GM12878 (cell line): Measurements from ENCODE around the gene VANGL1. TPM values are rescaled to one million over a fixed set of nuclear protein-coding genes. Genes with fewer than 3 reads are reported as not detected.

Experiments
- ATAC-seq: fragments of 200-7000 bp; cut with Tn5 transposase; 3 replicates; pipeline ENCODE4 v1.9.1; 2020; ENCODE audit warnings: mild to moderate bottlenecking, moderate library complexity
- BruUV-seq: library from RNA; stranded (reverse); fragments of 400-500 nt; replicated peaks from 2 replicates; lab custom pipeline; 2021; lab: Mats Ljungman, UMichigan
- CTCF ChIA-PET: fragments of 300-600 bp; sonication (Branson Sonifier 250); formaldehyde crosslinking; extraction: SDS; loops from one replicate; lab custom pipeline; 2021; ENCODE audit warnings: inconsistent platforms; lab: Yijun Ruan, JAX
- POLR2A ChIA-PET: fragments of 350-600 bp; formaldehyde crosslinking; extraction: SDS; loops from one replicate; lab custom pipeline; 2021; ENCODE audit warnings: inconsistent platforms; lab: Charles Lee
- RAD21 ChIA-PET: fragments of 300-600 bp; sonication (Branson Sonifier 250); formaldehyde crosslinking; loops from one replicate; lab custom pipeline; 2023; ENCODE audit warnings: antibody characterized with exemption; ENCODE audit not compliant: unreplicated experiment; lab: Charles Lee
- SMC1A ChIA-PET: fragments of 300-600 bp; sonication (Branson Sonifier 250); formaldehyde crosslinking; loops from one replicate; lab custom pipeline; 2023; ENCODE audit not compliant: unreplicated experiment, uncharacterized antibody; lab: Charles Lee
- DNase-seq: peaks from one replicate; pipeline ENCODE4 v3.0.0-alpha.2; 2011; ENCODE audit warnings: low read depth, low spot score
- FAIRE-seq: peaks from 3 replicates; lab custom pipeline; 2011; peaks lifted over from hg19 to GRCh38; lab: Jason Lieb, UNC
- H2AFZ ChIP-seq: 2 replicates; pipeline ENCODE4 v1.6.0; 2011; ENCODE audit warnings: low read depth, low read length, control low read depth; ENCODE audit not compliant: control insufficient read depth
- H3K27ac ChIP-seq: 2 replicates; pipeline ENCODE4 v1.5.1; 2011; ENCODE audit warnings: control low read depth; ENCODE audit not compliant: control insufficient read depth, insufficient read depth
- H3K27me3 ChIP-seq, 2 experiments: replicated peaks in 1 of 2; 2 replicates each; pipeline versions ENCODE4 v1.6.0 to v1.6.1; 2011; ENCODE audit warnings: low read length in 1 of 2; ENCODE audit not compliant: control insufficient read depth in 2 of 2, insufficient read depth in 2 of 2
- H3K36me3 ChIP-seq, 2 experiments: 2 replicates each; pipeline ENCODE4 v1.5.1; 2011; ENCODE audit warnings: low read length in 1 of 2; ENCODE audit not compliant: control insufficient read depth in 2 of 2, insufficient read depth in 2 of 2
- H3K4me1 ChIP-seq: 2 replicates; pipeline ENCODE4 v1.6.1; 2011; ENCODE audit warnings: mild to moderate bottlenecking, low read length, moderate library complexity, mixed read lengths; ENCODE audit not compliant: control insufficient read depth, insufficient read depth
- H3K4me2 ChIP-seq: 2 replicates; pipeline ENCODE4 v1.6.0; 2011; ENCODE audit warnings: control low read depth; ENCODE audit not compliant: control insufficient read depth, insufficient read depth
- H3K4me3 ChIP-seq: fragments of 200-600 bp; sonication (generic); 2 replicates; pipeline ENCODE4 v1.5.1; 2016
- H3K79me2 ChIP-seq: 2 replicates; pipeline ENCODE4 v1.6.0; 2011; ENCODE audit warnings: low read length; ENCODE audit not compliant: control insufficient read depth, insufficient read depth
- H3K9ac ChIP-seq: 2 replicates; pipeline ENCODE4 v1.8.0; 2011; ENCODE audit warnings: low read length, control low read depth, mixed read lengths; ENCODE audit not compliant: control insufficient read depth, insufficient read depth
- H3K9me3 ChIP-seq: replicated peaks from 3 replicates; pipeline ENCODE4 v1.5.1; 2011; ENCODE audit warnings: mild to moderate bottlenecking, low read length; ENCODE audit not compliant: control insufficient read depth, insufficient read depth
- H4K20me1 ChIP-seq: 2 replicates; pipeline ENCODE4 v1.6.0; 2011; ENCODE audit not compliant: control insufficient read depth, insufficient read depth
- DPF2 ChIP-seq: fragments of 450-650 bp; IDR thresholded peaks from 2 replicates; pipeline ENCODE4 v1.6.1; 2017; ENCODE audit warnings: mild to moderate bottlenecking
- FOXM1 ChIP-seq: IDR thresholded peaks from 2 replicates; pipeline ENCODE4 v1.6.1; 2012; ENCODE audit warnings: low read depth, mild to moderate bottlenecking, inconsistent platforms, low read length, moderate library complexity
- HDGF ChIP-seq: fragments of 450-650 bp; IDR thresholded peaks from 2 replicates; pipeline ENCODE4 v1.6.1; 2016; ENCODE audit warnings: antibody characterized with exemption
- IKZF2 ChIP-seq, 2 experiments: fragments of 450-650 bp; IDR thresholded peaks; 2 replicates each; pipeline ENCODE4 v1.6.1; 2017; ENCODE audit warnings: mild to moderate bottlenecking in 2 of 2, moderate library complexity in 2 of 2
- JUNB ChIP-seq: IDR thresholded peaks from 2 replicates; pipeline ENCODE4 v1.6.1; 2016; ENCODE audit warnings: antibody characterized with exemption, mild to moderate bottlenecking
- NFIC ChIP-seq: IDR thresholded peaks from 2 replicates; pipeline ENCODE4 v1.6.1; 2012; ENCODE audit warnings: low read depth, mild to moderate bottlenecking, inconsistent platforms, low read length, moderate library complexity
- NRF1 ChIP-seq: conservative IDR thresholded peaks from 2 replicates; pipeline ENCODE4 v1.6.1; 2011; ENCODE audit warnings: mild to moderate bottlenecking, low read depth, low read length, improper control_type of control experiment
- SMAD5 ChIP-seq: IDR thresholded peaks from 2 replicates; pipeline ENCODE4 v1.6.1; 2016; ENCODE audit warnings: antibody characterized with exemption, low read depth
- SMARCA5 ChIP-seq: fragments of 450-650 bp; IDR thresholded peaks from 2 replicates; pipeline ENCODE4 v1.6.1; 2017; ENCODE audit warnings: mild to moderate bottlenecking
- SP1 ChIP-seq: IDR thresholded peaks from one replicate; pipeline ENCODE4 v1.6.1; 2011; ENCODE audit warnings: low read depth, low read length
- SUZ12 ChIP-seq: fragments of 200-600 bp; sonication (generic); IDR thresholded peaks from one replicate; pipeline ENCODE4 v1.6.1; 2018; ENCODE audit warnings: antibody characterized with exemption, mild to moderate bottlenecking; ENCODE audit not compliant: unreplicated experiment
- TAF1 ChIP-seq: IDR thresholded peaks from 2 replicates; pipeline ENCODE4 v1.6.1; 2011; ENCODE audit warnings: mild to moderate bottlenecking, low read depth, low read length, borderline replicate concordance
- TCF7 ChIP-seq: IDR thresholded peaks from 2 replicates; pipeline ENCODE4 v1.6.1; 2014; ENCODE audit warnings: antibody characterized with exemption, borderline replicate concordance
- YY1 ChIP-seq: IDR thresholded peaks from 2 replicates; pipeline ENCODE4 v1.6.1; 2011; ENCODE audit warnings: low read depth, mild to moderate bottlenecking, low read length
- WGBS: methylation state at CpG from one replicate; pipeline ENCODE4 v1.1.6; 2016; ENCODE audit warnings: low lambda C conversion rate; ENCODE audit not compliant: insufficient replicate concordance, insufficient coverage; ENCODE audit errors: missing lambda C conversion rate; 5-methylcytosine and 5-hydroxymethylcytosine counted together
- in situ Hi-C: fragments of 300-500 bp; cut with MboI; formaldehyde crosslinking; loops from 9 replicates; pipeline ENCODE4 v1.14.3; 2018; ENCODE audit warnings: mixed read lengths
- intact Hi-C: fragments of 100-400 bp; cut with micrococcal nuclease; formaldehyde crosslinking; loops from one replicate; pipeline ENCODE4 v1.14.2; 2022; ENCODE audit not compliant: unreplicated experiment
- polyA plus RNA-seq, 11 experiments: library from polyadenylated mRNA; depleted of rRNA in 4 of 11; unstranded in 6 of 11; stranded (reverse) in 5 of 11; fragments of >200 nt; fragmentation: Nextera tagmentation in 4 of 11; fragmentation: Illumina TruSeq in 1 of 11; extraction: Ambion mirVana in 4 of 11; extraction: Trizol in 1 of 11; gene quantifications; 1 replicate in 1 of 11; 2 replicates in 10 of 11; pipeline versions ENCODE4 v1.2.1 to v1.2.3, GENCODE V29; 2011 to 2016; ENCODE audit warnings: inconsistent platforms in 2 of 11, missing spikeins in 2 of 11, low read depth in 1 of 11
- total RNA-seq, 4 experiments: library from RNA; depleted of rRNA in 3 of 4; stranded (reverse); fragments of >200 nt in 3 of 4; fragmentation: Illumina TruSeq in 1 of 4; extraction: Trizol in 1 of 4; gene quantifications; 2 replicates each; pipeline versions ENCODE4 v1.2.1 to v1.2.3, GENCODE V29; 2013 to 2021
- TF ChIP-seq, protein P1 (sequence below): fragments of 450-650 bp; IDR thresholded peaks from 2 replicates; pipeline ENCODE4 v1.6.1; 2018; ENCODE audit warnings: borderline replicate concordance, mild to moderate bottlenecking; ENCODE audit not compliant: partially characterized antibody
- TF ChIP-seq, protein P2 (sequence below): fragments of 450-650 bp; IDR thresholded peaks from 2 replicates; pipeline ENCODE4 v1.6.1; 2016; ENCODE audit warnings: mild to moderate bottlenecking

VANGL1 gene
- total and polyA plus RNA-seq, 10 of the 15 experiments (the other 5 are each of a cell fraction or from before 2014, with no cell fraction given) = 0.71 to 12.9 (median 6.3) TPM

DNA sequence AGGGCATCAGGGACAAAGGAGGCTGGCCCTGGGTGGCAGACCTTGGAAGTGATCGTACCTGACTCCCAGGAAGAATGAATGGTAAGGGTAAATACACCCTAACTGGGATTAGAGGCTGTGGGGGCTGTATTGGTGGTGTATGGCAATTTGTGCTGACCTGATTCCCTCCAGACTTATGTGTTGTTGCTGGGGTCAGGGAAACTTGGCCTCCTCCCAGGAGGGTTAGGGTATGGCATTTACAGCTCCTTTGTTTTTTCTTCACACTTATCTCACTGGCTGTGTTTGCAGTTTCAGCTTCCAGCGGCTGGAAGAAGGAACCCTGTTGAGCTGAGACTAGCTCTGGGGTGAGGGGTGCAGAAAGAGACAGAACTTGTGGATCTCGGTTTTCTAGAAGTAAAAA is 8.2 kb downstream of the VANGL1 start:
- H4K20me1 ChIP-seq = no peaks in the 10 kb centered on the region
- ChIA-PET SMC1A (interaction anchor here (0.8 to 1.6 kb wide), 4 partner anchors 11 to 56 kb away, joined by 3 to 11 read pairs (median 4); no protein-coding TSS in a partner anchor), CTCF (interaction anchor here (0.7 to 8.3 kb wide), 7 partner anchors 19 to 113 kb away, joined by 3 to 57 read pairs (median 4); no protein-coding TSS in a partner anchor), RAD21 (interaction anchor here (1.6 to 1.8 kb wide), 2 partner anchors 42 to 57 kb away, joined by 4 to 9 read pairs; no protein-coding TSS in a partner anchor)
- peak overlapping the region; percentile 54 for H3K4me3 ChIP-seq
- H3K9me3 ChIP-seq = no peaks in the 10 kb centered on the region
- whole genome bisulfite sequencing = 95% methylated on average over 3 of the region's 3 CpGs
- FAIRE-seq = no peak
- peaks cover 3 to 4% of the 10 kb centered on the region in 2 experiments; a peak in 3 of 4 replicates for H3K36me3 ChIP-seq
- in situ Hi-C loops = no loop called here
- H3K4me2 ChIP-seq = peak overlapping the region; percentile 93
- peaks cover 1% of the 10 kb centered on the region for H3K79me2 ChIP-seq
- no TSS peak for BruUV-seq
- no peak for DNase-seq
- no peak for ATAC-seq
- peak overlapping the region; percentile 96 for H3K27ac ChIP-seq
- TF ChIP-seq TAF1 = no peak
- 0 out of 4 replicates have a peak, but pooled peaks of 1 of the 2 experiments have one; percentile 9 for TF ChIP-seq IKZF2 (IDR thresholded peaks at IDR 0.05)
- TF ChIP-seq, all 136 proteins: peak for 1
- intact Hi-C loops = no loop called here
- H3K9ac ChIP-seq = peak overlapping the region; percentile 74
- POLR2A ChIA-PET = no interaction called here
- H2AFZ ChIP-seq = no peak overlapping the region; the same call in 1 of the 2 replicates
- peaks cover 37% of the 10 kb centered on the region for H3K4me1 ChIP-seq
- no peaks in the 10 kb centered on the region for H3K27me3 ChIP-seq

DNA sequence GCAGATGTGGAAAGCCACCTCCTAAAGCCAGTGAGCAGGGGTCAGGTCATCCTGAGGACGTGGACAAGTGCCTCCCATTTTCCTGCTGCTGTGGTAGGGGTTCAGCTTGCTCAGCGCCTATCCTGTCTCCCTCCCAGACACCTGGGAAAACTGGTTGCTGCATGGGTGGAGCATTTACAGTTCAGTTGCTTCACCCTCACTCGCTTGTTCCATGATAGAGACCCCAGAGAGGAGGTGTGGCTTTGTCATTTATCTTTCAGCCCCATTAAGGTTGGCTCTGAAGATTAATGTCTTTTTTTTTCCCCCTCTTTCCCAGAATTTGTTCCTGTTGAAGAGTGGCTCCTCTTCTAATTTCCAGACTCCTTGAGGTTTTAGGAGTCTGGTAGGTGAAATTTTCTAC is 9.2 kb downstream of the VANGL1 start:
- Histone ChIP-seq H3K79me2 (peaks cover 1% of the 10 kb centered on the region), H3K4me2 (no peak overlapping the region)
- FAIRE-seq = no peak

More for the DNA sequence above, 9.2 kb downstream of the VANGL1 start:
- Histone ChIP-seq H2AFZ (no peak overlapping the region), H4K20me1 (no peaks in the 10 kb centered on the region), H3K27ac (no peak overlapping the region), H3K36me3 (peaks cover 3 to 4% of the 10 kb centered on the region in 2 experiments; a peak in 3 of 4 replicates)
- WGBS = 97% methylated on average over 3 of the region's 3 CpGs
- DNase-seq = no peak
- POLR2A ChIA-PET = no interaction called here
- in situ Hi-C loops = no loop called here
- TF ChIP-seq DPF2 (no peak), FOXM1 (no peak), SP1 (no peak), NFIC (no peak), NRF1 (no peak), TCF7 (no peak), YY1 (no peak), SMARCA5 (no peak), SUZ12 (no peak), SMAD5 (no peak), HDGF (no peak), JUNB (no peak)
- TF ChIP-seq, protein P1, sequence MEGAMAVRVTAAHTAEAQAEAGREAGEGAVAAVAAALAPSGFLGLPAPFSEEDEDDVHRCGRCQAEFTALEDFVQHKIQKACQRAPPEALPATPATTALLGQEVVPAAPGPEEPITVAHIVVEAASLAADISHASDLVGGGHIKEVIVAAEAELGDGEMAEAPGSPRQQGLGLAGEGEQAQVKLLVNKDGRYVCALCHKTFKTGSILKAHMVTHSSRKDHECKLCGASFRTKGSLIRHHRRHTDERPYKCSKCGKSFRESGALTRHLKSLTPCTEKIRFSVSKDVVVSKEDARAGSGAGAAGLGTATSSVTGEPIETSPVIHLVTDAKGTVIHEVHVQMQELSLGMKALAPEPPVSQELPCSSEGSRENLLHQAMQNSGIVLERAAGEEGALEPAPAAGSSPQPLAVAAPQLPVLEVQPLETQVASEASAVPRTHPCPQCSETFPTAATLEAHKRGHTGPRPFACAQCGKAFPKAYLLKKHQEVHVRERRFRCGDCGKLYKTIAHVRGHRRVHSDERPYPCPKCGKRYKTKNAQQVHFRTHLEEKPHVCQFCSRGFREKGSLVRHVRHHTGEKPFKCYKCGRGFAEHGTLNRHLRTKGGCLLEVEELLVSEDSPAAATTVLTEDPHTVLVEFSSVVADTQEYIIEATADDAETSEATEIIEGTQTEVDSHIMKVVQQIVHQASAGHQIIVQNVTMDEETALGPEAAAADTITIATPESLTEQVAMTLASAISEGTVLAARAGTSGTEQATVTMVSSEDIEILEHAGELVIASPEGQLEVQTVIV = no peak
- TF ChIP-seq, protein P2, sequence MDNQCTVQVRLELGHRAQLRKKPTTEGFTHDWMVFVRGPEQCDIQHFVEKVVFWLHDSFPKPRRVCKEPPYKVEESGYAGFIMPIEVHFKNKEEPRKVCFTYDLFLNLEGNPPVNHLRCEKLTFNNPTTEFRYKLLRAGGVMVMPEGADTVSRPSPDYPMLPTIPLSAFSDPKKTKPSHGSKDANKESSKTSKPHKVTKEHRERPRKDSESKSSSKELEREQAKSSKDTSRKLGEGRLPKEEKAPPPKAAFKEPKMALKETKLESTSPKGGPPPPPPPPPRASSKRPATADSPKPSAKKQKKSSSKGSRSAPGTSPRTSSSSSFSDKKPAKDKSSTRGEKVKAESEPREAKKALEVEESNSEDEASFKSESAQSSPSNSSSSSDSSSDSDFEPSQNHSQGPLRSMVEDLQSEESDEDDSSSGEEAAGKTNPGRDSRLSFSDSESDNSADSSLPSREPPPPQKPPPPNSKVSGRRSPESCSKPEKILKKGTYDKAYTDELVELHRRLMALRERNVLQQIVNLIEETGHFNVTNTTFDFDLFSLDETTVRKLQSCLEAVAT = no peak
- TF ChIP-seq, all 136 proteins: peak for 0
- ATAC-seq = no peak
- peaks cover 41% of the 10 kb centered on the region for H3K4me1 ChIP-seq
- ChIA-PET CTCF (interaction anchor here (1.5 kb wide), 1 partner anchor 43 kb away, joined by 4 read pairs; no protein-coding TSS in a partner anchor), RAD21 (no interaction called here), SMC1A (no interaction called here)
- intact Hi-C loops = no loop called here
- H3K9me3 ChIP-seq = no peaks in the 10 kb centered on the region
- H3K9ac ChIP-seq = no peak overlapping the region
- H3K27me3 ChIP-seq = no peaks in the 10 kb centered on the region
- no peak overlapping the region for H3K4me3 ChIP-seq
- BruUV-seq = no TSS peak
